ENCODE results near the gene CYP3A4.
"Not testable (repeated sequence)": the region's sequence is repeated elsewhere in the genome, so short reads cannot be mapped to it uniquely, and the experiment has no call there.

Gene CYP3A4

DNA sequence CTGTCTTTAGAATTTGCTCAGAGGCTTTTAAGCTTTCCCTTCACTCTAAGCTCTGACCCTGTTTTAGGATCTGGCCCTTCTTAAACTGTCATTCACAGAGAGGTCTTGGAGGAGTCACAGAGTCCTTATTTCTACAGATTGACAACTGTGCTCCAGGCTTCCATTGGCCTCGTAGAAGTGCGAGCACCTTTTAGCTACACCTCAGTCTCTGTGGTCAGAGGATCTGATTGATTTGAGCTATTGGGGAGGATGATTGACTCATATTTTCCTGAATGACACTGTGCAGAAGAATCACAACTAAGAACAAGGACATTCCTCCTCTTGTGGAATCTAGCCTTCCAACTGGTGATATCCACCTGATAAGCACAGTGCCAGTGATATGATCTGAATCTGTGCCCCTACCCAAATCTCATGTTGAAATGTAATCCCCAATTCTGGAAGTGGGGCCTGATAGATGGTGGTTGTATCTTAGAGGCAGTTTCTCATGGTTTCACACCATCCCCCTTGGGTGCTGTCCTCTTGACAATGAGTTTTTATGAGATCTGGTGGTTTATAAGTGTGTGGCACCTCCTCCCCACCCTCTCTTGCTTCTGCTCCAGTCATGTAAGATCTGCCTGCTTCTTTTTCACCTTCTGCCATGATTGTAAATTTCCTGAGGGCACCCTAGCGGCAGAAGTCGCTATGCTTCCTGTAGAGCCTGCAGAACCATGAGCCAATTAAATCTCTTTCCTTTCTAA lies 52.2 kb downstream of the CYP3A4 start:
- Histone ChIP-seq H3K27me3 (ENCODE audit: insufficient read depth, low read depth, severe bottlenecking) (no peaks in the 10 kb centered on the region), H3K4me3 (ENCODE audit: low read depth, low read length) (no peak overlapping the region), H3K9me3 (ENCODE audit: severe bottlenecking) (no peaks in the 10 kb centered on the region), H3K27ac (no peak overlapping the region), H3K36me3 (no peaks in the 10 kb centered on the region)
- no peak for DNase-seq
- no peak for TF ChIP-seq CTCF (IDR thresholded peaks at IDR 0.05; ENCODE audit: low read depth, low read length)

GRCh38 chr7:99730992-99731391 lies 53.0 kb downstream of the CYP3A4 start:
- no peaks in the 10 kb centered on the region for H3K27me3 ChIP-seq (ENCODE audit: insufficient read depth, low read depth, severe bottlenecking)
- H3K36me3 ChIP-seq = no peaks in the 10 kb centered on the region
- H3K9me3 ChIP-seq (ENCODE audit: severe bottlenecking) = no peaks in the 10 kb centered on the region
- TF ChIP-seq CTCF (IDR thresholded peaks at IDR 0.05; ENCODE audit: low read depth, low read length) = no peak
- no peak overlapping the region for H3K4me3 ChIP-seq (ENCODE audit: low read depth, low read length)
- DNase-seq = no peak
- no peak overlapping the region for H3K27ac ChIP-seq

GRCh38 chr7:99730238-99730810 lies 53.7 kb downstream of the CYP3A4 start:
- Histone ChIP-seq H3K36me3 (no peaks in the 10 kb centered on the region), H3K27me3 (ENCODE audit: insufficient read depth, low read depth, severe bottlenecking) (no peaks in the 10 kb centered on the region), H3K9me3 (ENCODE audit: severe bottlenecking) (no peaks in the 10 kb centered on the region), H3K27ac (no peak overlapping the region), H3K4me3 (ENCODE audit: low read depth, low read length) (no peak overlapping the region)
- DNase-seq = no peak
- no peak for TF ChIP-seq CTCF (IDR thresholded peaks at IDR 0.05; ENCODE audit: low read depth, low read length)

GRCh38 chr7:99729486-99730237 lies 54.3 kb downstream of the CYP3A4 start:
- no peak for DNase-seq
- H3K27ac ChIP-seq = no peak overlapping the region
- no peaks in the 10 kb centered on the region for H3K36me3 ChIP-seq
- H3K9me3 ChIP-seq (ENCODE audit: severe bottlenecking) = no peaks in the 10 kb centered on the region
- no peak for TF ChIP-seq CTCF (IDR thresholded peaks at IDR 0.05; ENCODE audit: low read depth, low read length)
- no peaks in the 10 kb centered on the region for H3K27me3 ChIP-seq (ENCODE audit: insufficient read depth, low read depth, severe bottlenecking)
- H3K4me3 ChIP-seq (ENCODE audit: low read depth, low read length) = no peak overlapping the region

DNA sequence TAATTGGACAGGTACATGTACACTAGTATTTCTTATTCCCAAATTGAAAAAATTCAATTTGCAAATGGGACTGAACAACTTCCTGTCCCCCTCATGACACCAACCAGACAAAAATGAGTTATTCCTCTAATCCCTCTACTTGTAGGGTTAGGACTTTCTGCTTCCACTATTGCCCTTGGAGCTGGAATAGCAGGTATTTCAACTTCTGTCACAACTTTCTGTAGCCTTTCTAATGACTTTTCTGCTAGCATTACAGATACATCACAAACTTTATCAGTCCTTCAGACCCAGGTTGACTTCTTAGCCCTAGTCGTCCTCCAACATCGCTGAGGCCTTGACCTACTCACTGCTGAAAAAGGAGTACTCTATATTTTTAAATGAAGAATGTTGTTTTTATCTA lies 55.4 kb downstream of the CYP3A4 start:
- Histone ChIP-seq H3K36me3 (no peaks in the 10 kb centered on the region), H3K27me3 (ENCODE audit: insufficient read depth, low read depth, severe bottlenecking) (no peaks in the 10 kb centered on the region), H3K9me3 (ENCODE audit: severe bottlenecking) (no peaks in the 10 kb centered on the region), H3K27ac (no peak overlapping the region), H3K4me3 (ENCODE audit: low read depth, low read length) (no peak overlapping the region)
- TF ChIP-seq CTCF (IDR thresholded peaks at IDR 0.05; ENCODE audit: low read depth, low read length) = no peak
- no peak for DNase-seq

GRCh38 chr7:99723201-99723600 lies 60.8 kb downstream of the CYP3A4 start:
- H3K36me3 ChIP-seq; H3K27me3 ChIP-seq (ENCODE audit: insufficient read depth, low read depth, severe bottlenecking); H3K27ac ChIP-seq; DNase-seq; H3K4me3 ChIP-seq (ENCODE audit: low read depth, low read length); H3K9me3 ChIP-seq (ENCODE audit: severe bottlenecking): not testable (repeated sequence)

Data from WERI-Rb-1 (cell line).